IPS DF 19.7 (cell line): Measurements from ENCODE around the gene TEAD2.
A peak's percentile ranks its signal among the peaks of the same experiment; 100 is the strongest.

Experiments
- DNase-seq: peaks from one replicate; pipeline ENCODE4 v3.0.0-alpha.2; 2013; ENCODE audit warnings: low read depth, low spot score

TEAD2 gene

GRCh38 chr19:49348305-49349189 lies 13.7 kb downstream of the TEAD2 start:
- DNase-seq: no peak

GRCh38 chr19:49347835-49348234 lies 14.4 kb downstream of the TEAD2 start:
- no peak for DNase-seq

GRCh38 chr19:49347191-49347590 lies 15.0 kb downstream of the TEAD2 start:
- DNase-seq: no peak

GRCh38 chr19:49344505-49345423 lies 17.5 kb downstream of the TEAD2 start:
- DNase-seq: no peak

- no peak for DNase-seq
Measured at GRCh38 chr19:49343123-49343522, 19.1 kb downstream of the TEAD2 start.

GRCh38 chr19:49342291-49342721 lies 19.9 kb downstream of the TEAD2 start:
- no peak for DNase-seq

- DNase-seq: no peak
Measured at GRCh38 chr19:49340865-49341718, 21.1 kb downstream of the TEAD2 start.

GRCh38 chr19:49340069-49340864 lies 21.9 kb downstream of the TEAD2 start:
- DNase-seq: no peak

GRCh38 chr19:49339301-49340068 lies 22.7 kb downstream of the TEAD2 start:
- DNase-seq: peak; percentile 94

- no peak for DNase-seq
Measured at GRCh38 chr19:49338691-49339300, 23.4 kb downstream of the TEAD2 start.

- no peak for DNase-seq
Measured at GRCh38 chr19:49338023-49338677, 24.1 kb downstream of the TEAD2 start.

- DNase-seq: no peak
Measured at GRCh38 chr19:49337267-49338022, 24.8 kb downstream of the TEAD2 start.

GRCh38 chr19:49336482-49337266 lies 25.5 kb downstream of the TEAD2 start:
- no peak for DNase-seq

- DNase-seq: no peak
Measured at GRCh38 chr19:49335784-49336481, 26.3 kb downstream of the TEAD2 start.

GRCh38 chr19:49335071-49335783 lies 27.0 kb downstream of the TEAD2 start, which contains the start of gene CD37:
CD37 (plus strand) TSS chr19:49335406; CDS start chr19:49335541, 135 bp downstream.
- no peak for DNase-seq

GRCh38 chr19:49333811-49334288 lies 28.4 kb downstream of the TEAD2 start:
- DNase-seq: no peak
